Activated CD4-positive, alpha-beta T cell treated with anti-CD3 and anti-CD28 coated beads, Interleukin-2, amount 10 ng/mL, durations not matched to agents 24 days and 14 days (primary cell): ENCODE results near the gene XPOT. TPM values are rescaled to one million over a fixed set of nuclear protein-coding genes. Genes with fewer than 3 reads are reported as not detected.

Experiments
- DNase-seq: peaks from one replicate; pipeline ENCODE4 v3.0.0; 2022
- H3K27ac Mint-ChIP-seq: one replicate; pipeline ENCODE4 v1.8.0; 2022; ENCODE audit warnings: mild to moderate bottlenecking, mixed read lengths
- H3K27me3 Mint-ChIP-seq: one replicate; pipeline ENCODE4 v1.8.0; 2022; ENCODE audit warnings: mixed read lengths
- H3K36me3 Mint-ChIP-seq: one replicate; pipeline ENCODE4 v1.8.0; 2022; ENCODE audit warnings: low read depth, mild to moderate bottlenecking, mixed read lengths
- H3K4me1 Mint-ChIP-seq: one replicate; pipeline ENCODE4 v1.8.0; 2021; ENCODE audit warnings: mixed read lengths
- H3K4me3 Mint-ChIP-seq: one replicate; pipeline ENCODE4 v1.8.0; 2022; ENCODE audit warnings: mild to moderate bottlenecking, moderate library complexity, mixed read lengths
- H3K9me3 Mint-ChIP-seq: one replicate; pipeline ENCODE4 v1.8.0; 2021; ENCODE audit warnings: mixed read lengths
- intact Hi-C: fragments of 100-400 bp; cut with micrococcal nuclease; formaldehyde crosslinking; loops from one replicate; pipeline ENCODE4 v1.15.1; 2023
- total RNA-seq: library from RNA; stranded (reverse); gene quantifications from 2 replicates; pipeline ENCODE4 v1.2.3, GENCODE V29; 2022

XPOT gene
- total RNA-seq, 1 donor from 2014 or later, result 163 TPM

GRCh38 chr12:64496839-64497400 is 92.7 kb downstream of the XPOT start:
- H3K36me3 Mint-ChIP-seq, result peaks cover 44% of the 10 kb centered on the region
- H3K27ac Mint-ChIP-seq, result no peak overlapping the region
- H3K4me1 Mint-ChIP-seq, result peaks cover 6% of the 10 kb centered on the region
- DNase-seq, result no peak
- no peaks in the 10 kb centered on the region for H3K27me3 Mint-ChIP-seq
- intact Hi-C loops, result no loop called here
- no peaks in the 10 kb centered on the region for H3K9me3 Mint-ChIP-seq
- no peak overlapping the region for H3K4me3 Mint-ChIP-seq

- H3K27ac Mint-ChIP-seq, result peak overlapping the region; percentile 75
- no peak for DNase-seq
- peaks cover 44% of the 10 kb centered on the region for H3K36me3 Mint-ChIP-seq
- H3K4me3 Mint-ChIP-seq, result no peak overlapping the region
- no peaks in the 10 kb centered on the region for H3K27me3 Mint-ChIP-seq
- no peaks in the 10 kb centered on the region for H3K9me3 Mint-ChIP-seq
- H3K4me1 Mint-ChIP-seq, result peaks cover 6% of the 10 kb centered on the region
- intact Hi-C loops, result no loop called here
Measured at GRCh38 chr12:64497484-64497883, 93.3 kb downstream of the XPOT start.

GRCh38 chr12:64497903-64498302 is 93.7 kb downstream of the XPOT start:
- H3K4me1 Mint-ChIP-seq, result peaks cover 6% of the 10 kb centered on the region
- H3K9me3 Mint-ChIP-seq, result no peaks in the 10 kb centered on the region
- peaks cover 46% of the 10 kb centered on the region for H3K36me3 Mint-ChIP-seq
- DNase-seq, result no peak
- intact Hi-C loops, result no loop called here
- H3K4me3 Mint-ChIP-seq, result no peak overlapping the region
- peak overlapping the region; percentile 75 for H3K27ac Mint-ChIP-seq
- no peaks in the 10 kb centered on the region for H3K27me3 Mint-ChIP-seq

- intact Hi-C loops, result no loop called here
- H3K36me3 Mint-ChIP-seq, result peaks cover 38% of the 10 kb centered on the region
- H3K27ac Mint-ChIP-seq, result no peak overlapping the region
- H3K4me3 Mint-ChIP-seq, result no peak overlapping the region
- no peak for DNase-seq
- H3K27me3 Mint-ChIP-seq, result no peaks in the 10 kb centered on the region
- peaks cover under 1% of the 10 kb centered on the region for H3K4me1 Mint-ChIP-seq
- H3K9me3 Mint-ChIP-seq, result no peaks in the 10 kb centered on the region
Measured at GRCh38 chr12:64500394-64500793, 96.2 kb downstream of the XPOT start.

Other genes with a start within 250 kb of the XPOT start
- gene KICS2, start 182.1 kb upstream of the XPOT start, total RNA-seq, result 12.8 and 17.1 TPM in 2 replicates
- gene C12orf56, start 13.6 kb upstream of the XPOT start, total RNA-seq, result 0.40 TPM in 1 of 2 replicates, not detected in the other
- 32.9 and 34.6 TPM in 2 replicates for gene TBK1, start 47.7 kb downstream of the XPOT start, total RNA-seq
- gene RASSF3, start 206.1 kb downstream of the XPOT start, total RNA-seq, result 40.8 and 43.1 TPM in 2 replicates